OCI-LY7 (cell line): Measurements from ENCODE around the gene LPP.

ENCODE experiments used
- EZH2phosphoT487 ChIP-seq: fragments of 200-600 bp; sonication (generic); IDR thresholded peaks from 2 replicates; pipeline ENCODE4 v1.6.1; 2018; ENCODE audit warnings: low read depth, borderline replicate concordance, mild to moderate bottlenecking, mixed run types, antibody characterized with exemption, low read length, moderate library complexity, mixed read lengths
- TF ChIP-seq, protein P1 (sequence below): fragments of 200-600 bp; sonication (generic); conservative IDR thresholded peaks from 2 replicates; pipeline ENCODE4 v1.5.1; 2014; ENCODE audit warnings: mild to moderate bottlenecking, antibody characterized with exemption, low read length, moderate library complexity, mixed read lengths

GRCh38 chr3:188900421-188900951 lies 746.5 kb downstream of the LPP start:
- TF ChIP-seq, protein P1, sequence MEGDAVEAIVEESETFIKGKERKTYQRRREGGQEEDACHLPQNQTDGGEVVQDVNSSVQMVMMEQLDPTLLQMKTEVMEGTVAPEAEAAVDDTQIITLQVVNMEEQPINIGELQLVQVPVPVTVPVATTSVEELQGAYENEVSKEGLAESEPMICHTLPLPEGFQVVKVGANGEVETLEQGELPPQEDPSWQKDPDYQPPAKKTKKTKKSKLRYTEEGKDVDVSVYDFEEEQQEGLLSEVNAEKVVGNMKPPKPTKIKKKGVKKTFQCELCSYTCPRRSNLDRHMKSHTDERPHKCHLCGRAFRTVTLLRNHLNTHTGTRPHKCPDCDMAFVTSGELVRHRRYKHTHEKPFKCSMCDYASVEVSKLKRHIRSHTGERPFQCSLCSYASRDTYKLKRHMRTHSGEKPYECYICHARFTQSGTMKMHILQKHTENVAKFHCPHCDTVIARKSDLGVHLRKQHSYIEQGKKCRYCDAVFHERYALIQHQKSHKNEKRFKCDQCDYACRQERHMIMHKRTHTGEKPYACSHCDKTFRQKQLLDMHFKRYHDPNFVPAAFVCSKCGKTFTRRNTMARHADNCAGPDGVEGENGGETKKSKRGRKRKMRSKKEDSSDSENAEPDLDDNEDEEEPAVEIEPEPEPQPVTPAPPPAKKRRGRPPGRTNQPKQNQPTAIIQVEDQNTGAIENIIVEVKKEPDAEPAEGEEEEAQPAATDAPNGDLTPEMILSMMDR: no peak
- TF ChIP-seq EZH2phosphoT487: no peak
